Stimulated activated CD8-positive, alpha-beta memory T cell treated with anti-CD3 and anti-CD28 coated beads, Interleukin-15, amount 100 ng/mL, for 1 hour (primary cell): ENCODE measurements around the gene ATP23.

ENCODE experiments used
- DNase-seq: peaks from one replicate; pipeline ENCODE4 v3.0.0-alpha.2; 2020; ENCODE audit warnings: low read depth

The ATP23 gene

GRCh38 chr12:57983146-57983857 is 41.9 kb downstream of the ATP23 start:
- no peak for DNase-seq

GRCh38 chr12:57983858-57984505 is 42.6 kb downstream of the ATP23 start:
- no peak for DNase-seq

- DNase-seq: no peak
Observed at GRCh38 chr12:57984629-57985151, 43.3 kb downstream of the ATP23 start.

- DNase-seq: no peak
Observed at GRCh38 chr12:57985685-57986084, 44.3 kb downstream of the ATP23 start.

- DNase-seq: no peak
Observed at GRCh38 chr12:57989838-57990237, 48.5 kb downstream of the ATP23 start.

- DNase-seq: no peak
Observed at GRCh38 chr12:57990241-57990883, 49.0 kb downstream of the ATP23 start.

- DNase-seq: no peak
Observed at GRCh38 chr12:57992001-57992400, 50.6 kb downstream of the ATP23 start.

GRCh38 chr12:57993030-57993429 is 51.7 kb downstream of the ATP23 start:
- DNase-seq: no peak

GRCh38 chr12:57993834-57994233 is 52.5 kb downstream of the ATP23 start:
- DNase-seq: no peak

- no peak for DNase-seq
Observed at GRCh38 chr12:57996520-57996919, 55.2 kb downstream of the ATP23 start.

GRCh38 chr12:57998251-57998650 is 56.9 kb downstream of the ATP23 start:
- no peak for DNase-seq

GRCh38 chr12:58000499-58000898 is 59.1 kb downstream of the ATP23 start:
- no peak for DNase-seq

- no peak for DNase-seq
Observed at GRCh38 chr12:58007875-58008274, 66.5 kb downstream of the ATP23 start.

GRCh38 chr12:58008634-58009033 is 67.3 kb downstream of the ATP23 start:
- DNase-seq: no peak
